Head of caudate nucleus (tissue), 42 donors: ENCODE data around the gene CYP2D6.
A peak's percentile ranks its signal among the peaks of the same experiment; 100 is the strongest.
"Not testable (repeated sequence)": the region's sequence is repeated elsewhere in the genome, so short reads cannot be mapped to it uniquely, and the experiment has no call there.

Experiments
- DNase-seq, 42 donors: peaks; one replicate each; pipeline versions ENCODE4 v3.0.0 to v3.0.0-alpha.2; 2020 to 2021; ENCODE audit warnings: mixed read lengths in 7 of 42
- intact Hi-C: fragments of 100-400 bp; cut with DNase I; formaldehyde crosslinking; loops from one replicate; pipeline ENCODE4 v1.15.0; 2022

CYP2D6 gene

GRCh38 chr22:42130639-42131431, at the start of gene CYP2D6:
Gene CYP2D6, minus strand, starts transcription at chr22:42130810. Its CDS starts 19 bp downstream, at chr22:42130791.
- intact Hi-C loops, DNase-seq: not testable (repeated sequence)

GRCh38 chr22:42179616-42180015, 49.0 kb upstream of the CYP2D6 start:
- DNase-seq = no peak
- intact Hi-C loops = loop anchor here (10.0 kb wide), 1 partner anchor 135 kb away; no protein-coding TSS in a partner anchor

- intact Hi-C loops = loop anchor here (10.0 kb wide), 1 partner anchor 136 kb away; no protein-coding TSS in a partner anchor
- DNase-seq = no peak
Observed at GRCh38 chr22:42178910-42179519, 48.4 kb upstream of the CYP2D6 start.

- intact Hi-C loops = loop anchor here (10.0 kb wide), 1 partner anchor 137 kb away; no protein-coding TSS in a partner anchor
- no peak for DNase-seq
Observed at GRCh38 chr22:42177891-42178336, 47.3 kb upstream of the CYP2D6 start.

GRCh38 chr22:42176255-42176915, 45.8 kb upstream of the CYP2D6 start:
- intact Hi-C loops = loop anchor here (10.0 kb wide), 1 partner anchor 138 kb away; no protein-coding TSS in a partner anchor
- no peak for DNase-seq

GRCh38 chr22:42174062-42174461, 43.5 kb upstream of the CYP2D6 start:
- intact Hi-C loops = loop anchor here (10.0 kb wide), 1 partner anchor 141 kb away; no protein-coding TSS in a partner anchor
- DNase-seq = no peak

GRCh38 chr22:42173183-42173926, 42.7 kb upstream of the CYP2D6 start:
- intact Hi-C loops = loop anchor here (10.0 kb wide), 1 partner anchor 141 kb away; no protein-coding TSS in a partner anchor
- no peak for DNase-seq

- no peak for DNase-seq
- intact Hi-C loops = loop anchor here (10.0 kb wide), 1 partner anchor 142 kb away; no protein-coding TSS in a partner anchor
Observed at GRCh38 chr22:42172773-42173172, 42.2 kb upstream of the CYP2D6 start.

- peak in 22 of 42 donors; percentile 16 to 67 (median 36) for DNase-seq
- intact Hi-C loops = loop anchor here (10.0 kb wide), 1 partner anchor 143 kb away; no protein-coding TSS in a partner anchor
Observed at GRCh38 chr22:42171946-42172719, 41.5 kb upstream of the CYP2D6 start.

GRCh38 chr22:42171417-42171816, 40.8 kb upstream of the CYP2D6 start:
- DNase-seq = no peak
- intact Hi-C loops = loop anchor here (10.0 kb wide), 1 partner anchor 143 kb away; no protein-coding TSS in a partner anchor

- peak in 14 of 42 donors; percentile 11 to 62 (median 24) for DNase-seq
- intact Hi-C loops = loop anchor here (10.0 kb wide), 1 partner anchor 144 kb away; no protein-coding TSS in a partner anchor
Observed at GRCh38 chr22:42170946-42171345, 40.3 kb upstream of the CYP2D6 start.

GRCh38 chr22:42169055-42169469, 38.5 kb upstream of the CYP2D6 start:
- intact Hi-C loops = loop anchor here (2.0 kb wide), 1 partner anchor 268 kb away; no protein-coding TSS in a partner anchor

GRCh38 chr22:42168476-42168875, 37.9 kb upstream of the CYP2D6 start:
- intact Hi-C loops = loop anchor here (2.0 kb wide), 1 partner anchor 268 kb away; no protein-coding TSS in a partner anchor

More at GRCh38 chr22:42169055-42169469, 38.5 kb upstream of the CYP2D6 start:
- peak; percentile 25 to 92 (median 77) for DNase-seq

GRCh38 chr22:42167066-42167465, 36.5 kb upstream of the CYP2D6 start:
- intact Hi-C loops = no loop called here
- no peak for DNase-seq

More at GRCh38 chr22:42168476-42168875, 37.9 kb upstream of the CYP2D6 start:
- no peak for DNase-seq

GRCh38 chr22:42164901-42165300, 34.3 kb upstream of the CYP2D6 start:
- intact Hi-C loops = no loop called here
- no peak for DNase-seq

GRCh38 chr22:42163515-42163914, 32.9 kb upstream of the CYP2D6 start:
- no peak for DNase-seq
- intact Hi-C loops = no loop called here

GRCh38 chr22:42162728-42163489, 32.3 kb upstream of the CYP2D6 start:
- intact Hi-C loops = no loop called here
- no peak for DNase-seq
